Lung (tissue), 12 donors: Measurements from ENCODE around the gene SLC25A17. TPM values are rescaled to one million over a fixed set of nuclear protein-coding genes. Genes with fewer than 3 reads are reported as not detected.
A peak's percentile ranks its signal among the peaks of the same experiment; 100 is the strongest.
"Not testable (repeated sequence)": the region's sequence is repeated elsewhere in the genome, so short reads cannot be mapped to it uniquely, and the experiment has no call there.

Source experiments
- ATAC-seq: fragments of 200-7000 bp; cut with Tn5 transposase; one replicate; pipeline ENCODE4 v1.9.1; 2020; ENCODE audit warnings: moderate number of reproducible peaks; ENCODE audit not compliant: insufficient read depth, low FRiP score
- DNase-seq, 3 donors: peaks; one replicate each; pipeline ENCODE4 v3.0.0-alpha.2; 2013 to 2017
- H3K27ac ChIP-seq, 2 donors: one replicate each; pipeline ENCODE4 v1.5.1; 2013; ENCODE audit warnings: mild to moderate bottlenecking in 2 of 2, moderate library complexity in 2 of 2, control low read depth in 1 of 2, inconsistent platforms in 1 of 2, low read depth in 1 of 2, low read length in 1 of 2
- H3K27me3 ChIP-seq, 3 donors: one replicate each; pipeline ENCODE4 v1.5.1; 2013; ENCODE audit warnings: low read length in 2 of 3; ENCODE audit not compliant: control insufficient read depth in 3 of 3, insufficient read depth in 3 of 3
- H3K36me3 ChIP-seq, 4 donors: one replicate each; pipeline ENCODE4 v1.5.1; 2013; ENCODE audit warnings: low read length in 4 of 4, mild to moderate bottlenecking in 1 of 4, moderate library complexity in 1 of 4; ENCODE audit not compliant: control insufficient read depth in 4 of 4, insufficient read depth in 4 of 4
- H3K4me1 ChIP-seq, 5 donors: one replicate each; pipeline ENCODE4 v1.5.1; 2013; ENCODE audit warnings: low read length in 5 of 5, mild to moderate bottlenecking in 2 of 5, moderate library complexity in 1 of 5; ENCODE audit not compliant: control insufficient read depth in 5 of 5, insufficient read depth in 5 of 5
- H3K4me3 ChIP-seq: one replicate; pipeline ENCODE4 v1.5.1; 2013; ENCODE audit warnings: mild to moderate bottlenecking, control low read depth, moderate library complexity
- H3K9ac ChIP-seq, 2 donors: one replicate each; pipeline ENCODE4 v1.5.1; 2013; ENCODE audit warnings: low read length in 2 of 2, control low read depth in 1 of 2; ENCODE audit not compliant: insufficient read depth in 1 of 2
- H3K9me3 ChIP-seq, 4 donors: one replicate each; pipeline ENCODE4 v1.5.1; 2013; ENCODE audit warnings: low read length in 3 of 4, mild to moderate bottlenecking in 1 of 4, moderate library complexity in 1 of 4; ENCODE audit not compliant: control insufficient read depth in 4 of 4, insufficient read depth in 3 of 4
- CTCF ChIP-seq: IDR thresholded peaks from 2 replicates; pipeline ENCODE4 v1.5.1; 2012; ENCODE audit warnings: mild to moderate bottlenecking; ENCODE audit errors: control extremely low read depth, extremely low read depth
- WGBS, 2 donors: extraction: QIAGEN DNeasy Blood & Tissue Kit; methylation state at CpG; one replicate each; pipeline ENCODE4 v1.1.7; 2013; 5-methylcytosine and 5-hydroxymethylcytosine counted together
- polyA plus RNA-seq, 2 donors: library from polyadenylated mRNA; stranded (reverse); fragments of 200-250 nt; gene quantifications; one replicate each; pipeline ENCODE4 v1.2.1, GENCODE V29; 2013
- total RNA-seq, 2 donors: library from RNA; depleted of rRNA in 1 of 2; stranded (reverse); fragments of >200 nt in 1 of 2; gene quantifications; one replicate each; pipeline ENCODE4 v1.2.1, GENCODE V29; 2014 to 2021
- donor health status: control.
- donor health status: control.
- donor health status: Bipolar disorder and iron deficiency.
- donor health status: healthy.
- donor health status: DM: yes; HTN: yes; CAD: no.

The SLC25A17 gene
- total and polyA plus RNA-seq, 4 donors = 13.7 to 17.4 (median 15.5) TPM

- H3K27ac ChIP-seq = no peak overlapping the region
- ATAC-seq = no peak
Measured at GRCh38 chr22:40853961-40854360, 34.8 kb upstream of the SLC25A17 start.

GRCh38 chr22:40853333-40853732, 34.2 kb upstream of the SLC25A17 start:
- H3K4me3 ChIP-seq = no peak overlapping the region
- H3K9ac ChIP-seq = peak overlapping the region in 1 of 2 donors; percentile 34

More at GRCh38 chr22:40853961-40854360, 34.8 kb upstream of the SLC25A17 start:
- Histone ChIP-seq H3K4me1 (peaks cover 7 to 42% (median 13%) of the 10 kb centered on the region in 5 donors), H3K9ac (peak overlapping the region; percentile 34 to 94), H3K4me3 (no peak overlapping the region), H3K27me3 (no peaks in the 10 kb centered on the region), H3K36me3 (peaks cover 0 to 9% (median 2%) of the 10 kb centered on the region in 4 donors), H3K9me3 (no peaks in the 10 kb centered on the region)
- DNase-seq = no peak
- no peak for TF ChIP-seq CTCF
- 46 to 71% methylated on average over 3 of the region's 3 CpGs for WGBS, 2 donors

GRCh38 chr22:40845816-40846215, 26.7 kb upstream of the SLC25A17 start:
- not testable (repeated sequence) for H3K4me1 ChIP-seq, ATAC-seq, DNase-seq, H3K9ac ChIP-seq, H3K9me3 ChIP-seq, H3K4me3 ChIP-seq, H3K27me3 ChIP-seq, H3K27ac ChIP-seq
- peaks cover 7 to 49% (median 16%) of the 10 kb centered on the region in 4 donors for H3K36me3 ChIP-seq
- 93 to 95% methylated on average over 11 of the region's 11 CpGs for WGBS, 2 donors

More at GRCh38 chr22:40853333-40853732, 34.2 kb upstream of the SLC25A17 start:
- no peak for ATAC-seq
- Histone ChIP-seq H3K9me3 (no peaks in the 10 kb centered on the region), H3K27me3 (no peaks in the 10 kb centered on the region), H3K27ac (no peak overlapping the region), H3K4me1 (peaks cover 7 to 42% (median 11%) of the 10 kb centered on the region in 5 donors), H3K36me3 (peaks cover 0 to 12% (median 3%) of the 10 kb centered on the region in 4 donors)
- no peak for TF ChIP-seq CTCF
- WGBS, 2 donors = 67 to 79% methylated on average over 1 of the region's 1 CpG
- DNase-seq = no peak

- 93 to 98% methylated on average over 3 of the region's 3 CpGs for WGBS, 2 donors
- no peaks in the 10 kb centered on the region for H3K27me3 ChIP-seq
- H3K36me3 ChIP-seq = peaks cover 11 to 54% (median 19%) of the 10 kb centered on the region in 4 donors
- H3K4me3 ChIP-seq = no peak overlapping the region
- no peaks in the 10 kb centered on the region for H3K9me3 ChIP-seq
- TF ChIP-seq CTCF = no peak
- ATAC-seq (no peak), DNase-seq (no peak)
- H3K27ac ChIP-seq = no peak overlapping the region
- H3K4me1 ChIP-seq = no peaks in the 10 kb centered on the region
- no peak overlapping the region for H3K9ac ChIP-seq
Measured at GRCh38 chr22:40844951-40845350, 25.8 kb upstream of the SLC25A17 start.
